ENCODE results near the gene BMERB1. TPM values are rescaled to one million over a fixed set of nuclear protein-coding genes. Genes with fewer than 3 reads are reported as not detected.

BMERB1 gene
- total RNA-seq, 4 donors from 2014 or later = 75.6 to 103 (median 92.9) TPM

DNA sequence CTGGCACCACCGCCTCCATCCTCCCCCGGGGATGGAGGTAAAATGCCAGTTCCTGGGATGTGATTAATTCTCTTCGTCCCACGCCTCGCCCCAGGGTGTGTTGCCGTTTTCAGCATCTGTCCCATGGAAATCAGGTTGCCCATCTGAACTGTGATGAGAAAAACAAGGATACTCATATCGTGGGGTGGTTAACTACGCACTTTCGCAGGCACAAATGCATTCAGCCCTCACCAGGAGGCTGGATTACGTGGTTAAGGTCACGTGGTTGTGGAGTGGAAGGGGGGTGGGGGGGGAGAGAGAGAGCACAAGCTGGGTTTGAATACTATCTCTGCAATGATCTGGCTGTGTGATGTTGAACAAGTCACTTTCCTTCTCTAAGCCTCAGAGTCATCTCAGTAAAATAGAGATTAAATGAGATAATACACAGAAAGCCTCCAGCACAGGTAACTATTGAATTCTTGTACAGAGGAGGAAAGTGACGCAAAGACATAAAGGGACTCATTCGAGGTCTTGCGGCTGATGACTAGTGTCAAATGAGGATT is 74.7 kb downstream of the BMERB1 start:
- no peaks in the 10 kb centered on the region for H3K9me3 ChIP-seq
- H3K4me1 ChIP-seq = peaks cover 0 to 29% (median 27%) of the 10 kb centered on the region in 4 donors
- no peak overlapping the region for H3K27ac ChIP-seq (replicated peaks in 1 of 4)
- DNase-seq (ENCODE audit: extremely low spot score) = no peak
- H3K4me3 ChIP-seq = no peak overlapping the region
- TF ChIP-seq EP300 (IDR thresholded peaks at IDR 0.05) (no peak), POLR2AphosphoS5 (IDR thresholded peaks at IDR 0.05) (no peak), POLR2A (IDR thresholded peaks at IDR 0.05; ENCODE audit: low read depth) (no peak)
- TF ChIP-seq, protein P1, sequence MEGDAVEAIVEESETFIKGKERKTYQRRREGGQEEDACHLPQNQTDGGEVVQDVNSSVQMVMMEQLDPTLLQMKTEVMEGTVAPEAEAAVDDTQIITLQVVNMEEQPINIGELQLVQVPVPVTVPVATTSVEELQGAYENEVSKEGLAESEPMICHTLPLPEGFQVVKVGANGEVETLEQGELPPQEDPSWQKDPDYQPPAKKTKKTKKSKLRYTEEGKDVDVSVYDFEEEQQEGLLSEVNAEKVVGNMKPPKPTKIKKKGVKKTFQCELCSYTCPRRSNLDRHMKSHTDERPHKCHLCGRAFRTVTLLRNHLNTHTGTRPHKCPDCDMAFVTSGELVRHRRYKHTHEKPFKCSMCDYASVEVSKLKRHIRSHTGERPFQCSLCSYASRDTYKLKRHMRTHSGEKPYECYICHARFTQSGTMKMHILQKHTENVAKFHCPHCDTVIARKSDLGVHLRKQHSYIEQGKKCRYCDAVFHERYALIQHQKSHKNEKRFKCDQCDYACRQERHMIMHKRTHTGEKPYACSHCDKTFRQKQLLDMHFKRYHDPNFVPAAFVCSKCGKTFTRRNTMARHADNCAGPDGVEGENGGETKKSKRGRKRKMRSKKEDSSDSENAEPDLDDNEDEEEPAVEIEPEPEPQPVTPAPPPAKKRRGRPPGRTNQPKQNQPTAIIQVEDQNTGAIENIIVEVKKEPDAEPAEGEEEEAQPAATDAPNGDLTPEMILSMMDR (IDR thresholded peaks at IDR 0.05) = no peak
- WGBS = 87% methylated on average over 14 of the region's 14 CpGs
- intact Hi-C loops (cut with DNase I) = no loop called here
- peaks cover 0 to 5% (median 0%) of the 10 kb centered on the region in 4 donors for H3K36me3 ChIP-seq
- H3K27me3 ChIP-seq = no peaks in the 10 kb centered on the region

DNA sequence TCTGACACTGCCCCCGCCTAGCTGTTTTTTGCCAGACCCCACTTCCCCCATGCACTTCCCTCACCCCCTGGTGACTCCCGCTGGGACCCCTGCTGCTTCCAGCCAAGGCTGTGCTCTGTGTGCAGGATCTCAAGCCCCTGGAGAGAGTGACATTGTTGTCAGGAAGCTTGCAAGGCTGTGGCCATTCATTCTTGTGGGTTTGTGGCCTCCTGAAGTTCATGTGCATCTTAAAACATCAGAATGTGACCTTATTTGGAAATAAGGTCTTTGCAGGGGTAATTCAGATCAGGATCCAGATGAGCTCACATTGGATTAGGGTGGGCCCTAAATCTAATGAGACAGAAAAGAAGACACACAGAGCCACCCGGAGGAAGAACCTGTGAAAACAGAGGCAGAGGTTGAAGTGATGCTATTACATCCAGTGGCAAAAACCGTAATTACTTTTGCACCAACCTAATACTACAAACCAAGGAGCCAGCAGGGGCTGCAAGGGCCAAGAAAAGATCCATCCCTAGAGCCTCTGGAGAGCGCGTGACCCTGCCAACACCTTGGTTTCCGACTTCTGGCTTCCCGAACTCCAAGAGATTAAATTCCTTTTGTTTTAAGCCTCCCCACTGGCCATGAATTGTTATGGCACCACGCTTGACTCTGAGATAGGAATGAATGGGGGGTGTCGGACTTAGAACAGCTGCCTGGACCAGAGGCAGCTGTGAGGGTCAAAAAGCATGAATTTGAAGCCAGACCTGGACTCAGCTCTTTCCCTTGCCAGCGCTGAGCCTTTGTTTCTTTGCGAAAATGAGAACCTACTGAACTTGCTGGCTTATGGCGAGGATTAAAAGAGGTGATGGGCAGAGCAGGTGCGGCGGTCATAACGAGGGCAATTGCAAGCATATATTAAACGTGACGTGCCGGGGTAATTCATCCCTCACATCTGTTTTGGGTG is 75.5 kb downstream of the BMERB1 start:
- Histone ChIP-seq H3K27me3 (no peaks in the 10 kb centered on the region), H3K4me1 (peaks cover 0 to 29% (median 27%) of the 10 kb centered on the region in 4 donors), H3K4me3 (no peak overlapping the region), H3K36me3 (peaks cover 0 to 4% (median 0%) of the 10 kb centered on the region in 4 donors), H3K27ac (replicated peaks in 1 of 4) (no peak overlapping the region), H3K9me3 (no peaks in the 10 kb centered on the region)
- TF ChIP-seq, protein P1 (IDR thresholded peaks at IDR 0.05) = no peak
- no peak for TF ChIP-seq POLR2AphosphoS5 (IDR thresholded peaks at IDR 0.05)
- no peak for TF ChIP-seq EP300 (IDR thresholded peaks at IDR 0.05)
- TF ChIP-seq POLR2A (IDR thresholded peaks at IDR 0.05; ENCODE audit: low read depth) = no peak
- WGBS = 82% methylated on average over 19 of the region's 19 CpGs
- intact Hi-C loops (cut with DNase I) = no loop called here
- no peak for DNase-seq (ENCODE audit: extremely low spot score)

DNA sequence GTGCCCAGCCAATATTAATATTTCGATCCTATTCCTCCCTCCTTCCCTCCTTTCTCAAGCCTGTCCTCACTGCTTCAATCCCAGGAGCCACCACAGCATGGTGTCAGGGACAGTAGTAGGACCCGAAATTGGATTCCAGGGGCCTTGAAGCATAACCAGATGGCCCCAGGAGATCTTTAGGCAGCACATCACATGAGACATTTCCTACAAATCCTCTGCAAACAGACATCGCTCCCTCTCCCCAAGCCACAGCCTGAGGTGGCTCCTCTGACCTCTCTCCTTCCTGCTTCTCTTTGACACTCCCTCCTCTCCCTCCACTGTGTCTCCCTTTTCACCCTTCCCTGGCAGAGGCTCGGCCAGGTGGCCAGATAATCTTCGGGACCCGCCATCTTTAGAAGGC is 76.6 kb downstream of the BMERB1 start:
- Histone ChIP-seq H3K9me3 (no peaks in the 10 kb centered on the region), H3K4me1 (peaks cover 0 to 29% (median 27%) of the 10 kb centered on the region in 4 donors), H3K4me3 (no peak overlapping the region), H3K27ac (replicated peaks in 1 of 4) (no peak overlapping the region), H3K36me3 (peaks cover 0 to 8% (median 0%) of the 10 kb centered on the region in 4 donors), H3K27me3 (no peaks in the 10 kb centered on the region)
- TF ChIP-seq EP300 (IDR thresholded peaks at IDR 0.05) = no peak
- TF ChIP-seq POLR2AphosphoS5 (IDR thresholded peaks at IDR 0.05) = no peak
- TF ChIP-seq, protein P1 (IDR thresholded peaks at IDR 0.05) = no peak
- TF ChIP-seq POLR2A (IDR thresholded peaks at IDR 0.05; ENCODE audit: low read depth) = no peak
- WGBS = 92% methylated on average over 6 of the region's 6 CpGs
- intact Hi-C loops (cut with DNase I) = no loop called here
- DNase-seq (ENCODE audit: extremely low spot score) = no peak

DNA sequence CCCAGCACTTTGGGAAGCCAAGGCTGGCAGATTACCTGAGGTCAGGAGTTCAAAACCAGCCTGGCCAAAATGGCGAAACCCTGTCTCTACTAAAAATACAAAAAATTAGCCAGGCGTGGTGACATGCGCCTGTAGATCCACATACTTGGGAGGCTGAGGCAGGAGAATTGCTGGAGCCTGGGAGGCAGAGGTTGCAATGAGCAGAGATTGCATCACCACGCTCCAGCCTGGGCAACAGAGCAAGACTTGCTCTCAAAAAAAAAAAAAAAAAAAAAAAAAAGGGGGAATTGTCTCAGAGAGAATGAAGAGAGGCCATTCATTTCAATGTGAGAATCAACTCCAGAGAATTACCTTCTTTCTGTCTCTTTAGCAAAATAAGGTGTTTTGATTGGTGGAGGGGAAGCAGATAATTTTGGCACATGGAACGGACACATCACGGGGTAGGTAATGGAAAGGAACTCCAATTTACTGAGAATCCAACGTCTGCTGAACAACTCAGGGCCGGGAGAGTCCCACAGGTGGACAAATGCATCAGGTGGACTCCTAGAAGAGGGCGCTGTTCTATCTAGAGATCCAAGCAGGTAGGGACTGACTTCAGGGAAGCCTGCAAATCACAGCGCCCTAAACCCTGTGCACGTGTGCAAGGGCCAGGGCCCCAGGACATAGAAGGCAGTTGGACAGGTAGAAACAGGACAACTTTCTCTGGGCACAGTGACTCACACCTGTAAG is 77.5 kb downstream of the BMERB1 start:
- Histone ChIP-seq H3K36me3 (peaks cover 0 to 17% (median 0%) of the 10 kb centered on the region in 4 donors), H3K27ac (replicated peaks in 1 of 4) (no peak overlapping the region), H3K9me3 (no peaks in the 10 kb centered on the region), H3K27me3 (no peaks in the 10 kb centered on the region), H3K4me1 (peaks cover 0 to 26% (median 23%) of the 10 kb centered on the region in 4 donors), H3K4me3 (no peak overlapping the region)
- WGBS = 97% methylated on average over 11 of the region's 11 CpGs
- DNase-seq (ENCODE audit: extremely low spot score) = no peak
- intact Hi-C loops (cut with DNase I) = no loop called here
- TF ChIP-seq POLR2A (IDR thresholded peaks at IDR 0.05; ENCODE audit: low read depth) = no peak
- no peak for TF ChIP-seq EP300 (IDR thresholded peaks at IDR 0.05)
- TF ChIP-seq POLR2AphosphoS5 (IDR thresholded peaks at IDR 0.05) = no peak
- TF ChIP-seq, protein P1 (IDR thresholded peaks at IDR 0.05) = no peak
